ENCODE data around the gene RNF187. TPM values are rescaled to one million over a fixed set of nuclear protein-coding genes. Genes with fewer than 3 reads are reported as not detected.

RNF187 gene
- total RNA-seq, 1 experiment from 2014 or later: 137 TPM

DNA sequence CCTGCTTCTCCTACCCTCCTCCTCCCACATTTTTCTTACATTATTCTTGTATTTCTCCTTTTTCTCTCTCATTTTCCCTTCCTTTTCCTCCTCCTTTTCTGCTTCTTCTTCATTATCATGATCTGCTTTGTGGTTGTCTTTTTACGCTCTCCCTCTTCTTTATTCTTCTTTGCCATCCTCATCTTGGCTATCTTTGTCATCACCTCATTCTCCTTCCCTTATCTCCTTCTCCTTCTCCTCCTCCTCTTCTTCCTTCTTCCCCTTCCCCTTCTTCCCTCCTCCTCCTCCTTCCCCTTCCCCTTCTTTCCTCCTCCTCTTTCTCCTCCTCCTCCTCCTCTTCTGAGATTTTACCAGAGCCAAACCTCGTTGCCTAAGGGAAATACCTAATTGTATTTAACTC lies 30.5 kb downstream of the RNF187 start:
- no peaks in the 10 kb centered on the region for H3K9me2 ChIP-seq (ENCODE audit: insufficient read depth)
- H4K20me1 ChIP-seq (ENCODE audit: insufficient read depth): no peaks in the 10 kb centered on the region
- ChIA-PET CTCF (no interaction called here), POLR2A (no interaction called here), RAD21 (ENCODE audit: low non-redundant PET in 1 of 2, low total read pairs in 2 of 2, uncharacterized antibody in 2 of 2, unreplicated experiment in 2 of 2) (interaction anchor here in 1 of 2 experiments (0.7 kb wide), 1 partner anchor 10 kb away, joined by 3 read pairs; no protein-coding TSS in a partner anchor)
- H2AFZ ChIP-seq (ENCODE audit: low read depth, low read length, poor library complexity, severe bottlenecking): no peak overlapping the region
- no peaks in the 10 kb centered on the region for H3K4me1 ChIP-seq (ENCODE audit: control insufficient read depth in 1 of 2, insufficient read depth in 2 of 2, low read length in 2 of 2)
- H3K27me3 ChIP-seq (ENCODE audit: insufficient read depth, low read length): peaks cover 26% of the 10 kb centered on the region; the same call in 1 of the 2 replicates
- no peak overlapping the region for H3K9ac ChIP-seq (ENCODE audit: low read length)
- H3K4me2 ChIP-seq (ENCODE audit: low read length): no peak overlapping the region
- no peak overlapping the region for H3K4me3 ChIP-seq (replicated peaks in 1 of 2; ENCODE audit: low read depth in 1 of 2, low read length in 2 of 2)
- no peaks in the 10 kb centered on the region for H3K36me3 ChIP-seq (ENCODE audit: control insufficient read depth in 1 of 2, insufficient read depth in 2 of 2, low read length in 2 of 2)
- no peak overlapping the region for H3K27ac ChIP-seq (ENCODE audit: low read depth, low read length)
- intact Hi-C loops (cut with micrococcal nuclease): loop anchor here (5.0 kb wide), 2 partner anchors 385 to 755 kb away; no protein-coding TSS in a partner anchor
- BruUV-seq (replicated peaks): no TSS peak
- DNase-seq (ENCODE audit: low read depth, low spot score) (no peak), ATAC-seq (no peak)
- TF ChIP-seq CBX3 (IDR thresholded peaks at IDR 0.05; ENCODE audit: low read depth) (no peak), CEBPB (IDR thresholded peaks at IDR 0.05; ENCODE audit: low read depth) (no peak), YY1 (IDR thresholded peaks at IDR 0.05; ENCODE audit: extremely low read depth, insufficient replicate concordance, low read depth, low read length) (no peak), JUND (IDR thresholded peaks at IDR 0.05) (no peak), ZNF274 (IDR thresholded peaks at IDR 0.05; ENCODE audit: low read depth, low read length) (no peak)
- TF ChIP-seq, protein P1, sequence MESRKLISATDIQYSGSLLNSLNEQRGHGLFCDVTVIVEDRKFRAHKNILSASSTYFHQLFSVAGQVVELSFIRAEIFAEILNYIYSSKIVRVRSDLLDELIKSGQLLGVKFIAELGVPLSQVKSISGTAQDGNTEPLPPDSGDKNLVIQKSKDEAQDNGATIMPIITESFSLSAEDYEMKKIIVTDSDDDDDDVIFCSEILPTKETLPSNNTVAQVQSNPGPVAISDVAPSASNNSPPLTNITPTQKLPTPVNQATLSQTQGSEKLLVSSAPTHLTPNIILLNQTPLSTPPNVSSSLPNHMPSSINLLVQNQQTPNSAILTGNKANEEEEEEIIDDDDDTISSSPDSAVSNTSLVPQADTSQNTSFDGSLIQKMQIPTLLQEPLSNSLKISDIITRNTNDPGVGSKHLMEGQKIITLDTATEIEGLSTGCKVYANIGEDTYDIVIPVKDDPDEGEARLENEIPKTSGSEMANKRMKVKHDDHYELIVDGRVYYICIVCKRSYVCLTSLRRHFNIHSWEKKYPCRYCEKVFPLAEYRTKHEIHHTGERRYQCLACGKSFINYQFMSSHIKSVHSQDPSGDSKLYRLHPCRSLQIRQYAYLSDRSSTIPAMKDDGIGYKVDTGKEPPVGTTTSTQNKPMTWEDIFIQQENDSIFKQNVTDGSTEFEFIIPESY (IDR thresholded peaks at IDR 0.05; ENCODE audit: extremely low read depth, insufficient replicate concordance, low read length): no peak
- TF ChIP-seq, protein P2, sequence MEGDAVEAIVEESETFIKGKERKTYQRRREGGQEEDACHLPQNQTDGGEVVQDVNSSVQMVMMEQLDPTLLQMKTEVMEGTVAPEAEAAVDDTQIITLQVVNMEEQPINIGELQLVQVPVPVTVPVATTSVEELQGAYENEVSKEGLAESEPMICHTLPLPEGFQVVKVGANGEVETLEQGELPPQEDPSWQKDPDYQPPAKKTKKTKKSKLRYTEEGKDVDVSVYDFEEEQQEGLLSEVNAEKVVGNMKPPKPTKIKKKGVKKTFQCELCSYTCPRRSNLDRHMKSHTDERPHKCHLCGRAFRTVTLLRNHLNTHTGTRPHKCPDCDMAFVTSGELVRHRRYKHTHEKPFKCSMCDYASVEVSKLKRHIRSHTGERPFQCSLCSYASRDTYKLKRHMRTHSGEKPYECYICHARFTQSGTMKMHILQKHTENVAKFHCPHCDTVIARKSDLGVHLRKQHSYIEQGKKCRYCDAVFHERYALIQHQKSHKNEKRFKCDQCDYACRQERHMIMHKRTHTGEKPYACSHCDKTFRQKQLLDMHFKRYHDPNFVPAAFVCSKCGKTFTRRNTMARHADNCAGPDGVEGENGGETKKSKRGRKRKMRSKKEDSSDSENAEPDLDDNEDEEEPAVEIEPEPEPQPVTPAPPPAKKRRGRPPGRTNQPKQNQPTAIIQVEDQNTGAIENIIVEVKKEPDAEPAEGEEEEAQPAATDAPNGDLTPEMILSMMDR (IDR thresholded peaks at IDR 0.05 in 2 of 3, conservative IDR thresholded peaks at IDR 0.05 in 1 of 3; ENCODE audit: borderline replicate concordance in 1 of 3, insufficient read depth in 1 of 3, low read depth in 2 of 3, low read length in 2 of 3): no peak
- no peaks in the 10 kb centered on the region for H3K79me2 ChIP-seq (ENCODE audit: insufficient read depth, low read length)
- no peaks in the 10 kb centered on the region for H3K9me3 ChIP-seq (ENCODE audit: control insufficient read depth in 1 of 2, insufficient read depth in 1 of 2, low read depth in 1 of 2, low read length in 2 of 2)

Data from HCT116 (cell line).